GM18519 (cell line): ENCODE measurements around the gene IL4I1.

Experiments used
- ATAC-seq: cut with Tn5 transposase; IDR thresholded peaks from one replicate; pipeline ENCODE4 v1.9.1; 2021; ENCODE audit warnings: mild to moderate bottlenecking, moderate library complexity; ENCODE audit not compliant: unreplicated experiment, low FRiP score

The IL4I1 gene

DNA sequence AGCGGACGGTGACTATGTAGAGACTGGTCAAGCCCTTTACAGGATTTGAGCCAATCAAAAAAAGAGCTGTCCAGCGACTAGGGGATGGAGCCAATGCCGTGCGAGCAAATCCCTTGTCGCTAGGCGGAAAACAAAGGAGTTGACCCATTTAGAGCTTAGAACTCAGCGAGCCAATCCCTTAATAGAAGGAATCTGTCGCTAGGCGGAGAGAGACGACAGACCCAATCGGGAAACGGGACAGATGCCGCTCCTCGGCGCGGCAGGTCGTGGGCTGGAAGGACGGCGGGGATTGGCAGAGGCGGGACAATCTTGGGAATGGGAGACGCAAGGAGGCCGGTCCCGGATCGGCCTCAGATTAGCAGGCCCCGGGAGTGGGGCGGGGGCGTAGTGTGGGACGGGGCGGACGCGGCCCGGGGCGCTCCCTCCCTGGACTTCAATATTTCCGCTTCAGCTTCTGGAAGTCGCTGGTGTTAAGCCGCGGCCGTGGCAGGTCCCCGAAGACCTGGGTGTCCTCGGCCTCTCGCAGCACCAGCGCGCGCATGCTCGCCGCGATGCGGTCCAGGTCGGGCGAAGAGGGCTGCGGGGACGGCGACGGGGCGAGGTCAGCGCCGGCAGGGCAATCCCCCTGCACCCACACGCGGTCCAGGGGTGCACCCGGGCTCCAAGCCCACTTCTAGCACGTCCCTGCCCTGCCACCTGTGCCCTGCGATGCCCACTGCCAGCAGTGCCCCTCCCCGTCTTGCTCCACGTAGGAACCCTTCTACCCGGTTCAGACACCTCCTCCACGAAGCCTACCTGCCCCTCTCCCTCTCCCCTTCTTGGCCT is 27.0 kb downstream of the IL4I1 start:
- ATAC-seq = peak; percentile 55

DNA sequence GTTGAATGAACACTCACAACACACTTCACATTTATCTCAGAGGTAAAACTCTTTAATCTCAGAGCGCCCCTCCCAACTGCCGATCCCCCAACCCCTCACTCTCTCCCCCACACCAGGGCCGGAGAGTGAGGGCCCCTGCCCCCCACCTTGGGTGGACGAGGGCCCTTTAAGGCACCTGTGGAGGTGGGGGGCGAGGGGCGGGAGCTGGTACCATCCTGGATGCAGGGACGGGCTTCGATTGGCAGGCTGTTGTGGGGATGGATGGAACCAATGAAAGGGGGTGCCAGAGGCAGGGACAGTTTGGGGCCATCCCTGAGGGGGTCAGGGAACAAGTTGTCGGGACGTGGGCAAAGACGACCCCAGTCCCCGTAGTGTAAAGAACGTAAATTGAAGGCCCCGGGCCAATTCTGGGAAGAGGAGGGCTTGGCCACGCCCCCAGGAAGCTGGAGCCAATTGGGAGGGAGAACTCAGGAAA is 27.6 kb downstream of the IL4I1 start:
- no peak for ATAC-seq

DNA sequence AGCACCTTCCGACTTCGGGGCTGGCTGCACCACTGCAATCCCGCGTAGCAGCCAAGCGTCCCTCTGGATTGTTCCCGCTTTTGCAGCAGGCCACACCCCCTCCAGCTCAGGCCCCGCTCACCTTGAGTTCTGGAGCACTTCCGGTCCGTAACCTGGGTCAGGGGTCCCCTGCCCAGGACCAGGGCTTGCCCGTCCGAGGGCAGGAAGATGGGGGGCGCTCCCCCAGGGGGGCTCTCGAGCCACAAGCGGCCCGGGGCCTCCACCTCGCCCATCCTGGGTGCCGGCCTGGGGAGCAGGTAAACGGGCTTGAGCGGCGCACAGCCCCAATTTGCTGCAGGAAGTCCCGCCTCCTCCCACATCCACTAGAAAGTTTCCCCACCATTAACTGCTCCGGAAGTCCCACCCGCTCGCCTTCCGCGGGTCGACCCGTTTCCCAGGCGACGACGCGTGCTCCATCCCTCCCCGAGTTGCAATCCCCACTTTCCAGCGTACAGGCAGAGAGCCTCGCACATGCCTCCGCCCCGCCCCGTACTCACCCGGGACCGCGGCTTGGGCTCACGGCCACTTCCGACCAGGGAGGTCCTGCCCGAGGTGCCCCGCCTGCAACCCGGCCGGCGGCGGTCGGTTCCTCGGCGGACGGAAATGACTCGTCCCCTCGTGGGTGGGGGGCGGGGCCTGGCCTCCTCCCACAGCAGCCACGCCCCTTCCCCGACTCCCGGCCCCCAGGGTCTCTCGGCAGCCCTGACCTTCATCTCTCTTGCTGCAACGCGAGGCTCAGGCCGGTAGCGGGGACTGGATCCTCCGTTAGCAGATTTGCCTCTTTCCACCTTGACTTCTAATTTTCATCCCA is 29.5 kb downstream of the IL4I1 start, which contains the start of gene PNKP:
TSS of gene PNKP (minus strand) at position 644 of the 850 bp plus-strand sequence. CDS start at position 272, 372 bp downstream.
- no peak for ATAC-seq

DNA sequence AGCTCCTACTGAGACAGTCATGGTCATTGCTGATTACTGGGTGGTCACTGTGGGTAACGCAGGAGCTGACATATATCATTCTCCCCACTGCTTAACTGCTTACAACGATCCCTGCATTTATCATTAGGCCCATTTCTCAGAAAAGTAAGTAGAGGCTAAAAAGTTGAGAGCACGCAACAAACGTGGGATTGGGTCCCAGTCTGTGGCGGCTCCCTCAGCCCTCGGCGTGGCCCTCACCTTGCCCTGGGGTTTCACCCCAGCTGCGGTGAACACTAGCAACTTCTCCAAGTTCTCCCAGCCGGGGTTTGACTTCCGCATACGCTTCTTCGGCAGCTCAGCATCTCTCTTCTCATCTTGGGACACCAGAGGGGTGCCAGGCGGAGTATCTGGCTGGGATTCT is 31.8 kb downstream of the IL4I1 start:
- ATAC-seq = no peak

DNA sequence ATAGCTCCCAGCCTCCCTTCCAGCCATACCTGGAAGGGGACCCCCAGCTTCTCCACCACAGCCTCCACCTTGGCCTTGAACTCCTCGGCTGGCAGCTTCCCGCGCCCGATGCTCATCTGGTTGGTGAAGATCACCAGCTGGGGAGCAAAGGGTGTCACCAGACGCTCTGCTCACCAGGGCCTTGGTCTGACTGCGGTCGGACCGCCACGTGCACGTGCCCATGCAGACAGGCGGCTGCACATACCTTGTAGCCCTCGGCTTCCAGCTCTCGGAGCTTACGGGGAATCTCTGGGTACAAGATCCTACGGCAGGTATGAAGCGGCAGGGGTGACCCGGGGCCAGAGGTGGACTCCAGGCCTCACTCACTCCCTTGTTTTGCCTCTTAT is 32.8 kb downstream of the IL4I1 start:
- no peak for ATAC-seq

DNA sequence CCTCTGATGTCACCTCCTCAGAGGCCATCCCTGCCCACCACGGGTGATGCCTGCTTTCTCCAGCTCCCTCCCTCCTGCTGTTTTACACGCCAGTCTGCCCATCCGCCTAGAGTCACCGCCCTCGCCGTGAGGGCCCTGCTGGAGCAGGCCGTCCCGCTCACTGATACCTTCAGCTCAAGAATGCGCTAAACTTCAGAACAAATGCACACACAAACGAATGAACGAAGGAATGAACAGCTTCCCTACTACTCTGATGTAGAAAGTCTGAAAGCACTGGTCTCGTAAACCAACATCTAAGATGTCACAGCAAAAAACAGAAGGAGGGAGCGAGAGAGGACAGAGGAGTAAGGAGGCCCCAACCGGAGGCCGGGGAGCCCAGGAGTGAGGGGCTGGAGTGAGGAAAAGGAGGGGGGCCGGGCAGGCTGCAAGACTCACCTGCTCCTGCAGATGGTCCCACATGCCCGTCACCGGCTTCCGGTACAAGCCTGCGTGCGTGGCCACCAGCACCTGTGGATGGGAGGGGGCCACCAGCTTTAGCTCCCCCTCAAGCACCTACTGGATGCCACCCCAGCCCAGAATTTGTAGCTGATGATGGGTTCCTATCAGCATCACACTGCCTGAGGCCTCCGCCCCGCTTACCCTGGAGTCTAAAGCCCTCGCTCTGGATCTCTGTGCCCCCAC is 33.3 kb downstream of the IL4I1 start:
- ATAC-seq = no peak

DNA sequence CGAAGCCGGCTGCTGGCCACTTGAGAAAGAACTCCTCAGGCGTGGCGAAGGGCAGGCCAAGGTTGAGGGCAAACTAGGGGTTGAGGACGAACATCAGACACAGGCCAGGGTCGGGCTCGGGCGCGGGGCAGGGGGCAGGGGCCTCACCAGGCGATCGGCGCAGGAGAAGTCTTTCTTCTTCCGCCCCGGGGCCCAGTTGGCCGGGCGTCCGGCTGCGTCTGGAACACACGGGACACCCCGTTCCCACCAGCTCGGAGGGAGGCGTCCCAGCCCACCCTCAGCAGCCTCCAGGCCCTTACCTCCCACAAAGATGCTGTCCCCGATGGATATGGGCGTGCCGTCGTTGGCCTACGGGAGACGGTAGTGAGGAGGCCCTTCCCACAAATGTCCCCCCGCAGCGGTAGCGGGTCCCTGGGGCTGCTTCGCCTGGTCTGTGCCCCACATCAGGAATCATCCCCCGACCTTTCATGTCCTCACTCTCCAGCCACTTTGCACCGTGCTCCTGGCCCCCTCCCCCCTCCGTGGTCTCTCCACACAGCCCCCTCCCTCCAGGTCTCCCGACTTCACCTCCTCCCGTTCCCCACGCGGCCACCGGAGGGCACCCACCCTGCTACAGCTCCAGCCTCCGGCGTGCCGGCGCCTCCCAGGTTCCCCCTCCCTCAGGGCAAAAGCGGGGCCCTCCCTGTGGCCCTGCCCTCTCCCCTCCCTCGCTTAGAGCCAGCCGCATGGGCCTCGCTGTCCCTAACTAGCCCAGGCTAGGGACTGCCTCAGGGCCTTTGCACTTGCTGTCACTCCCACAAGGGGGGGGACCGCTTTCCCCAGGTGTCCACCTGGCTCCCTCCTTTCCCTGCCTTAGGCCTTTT is 34.1 kb downstream of the IL4I1 start:
- no peak for ATAC-seq

DNA sequence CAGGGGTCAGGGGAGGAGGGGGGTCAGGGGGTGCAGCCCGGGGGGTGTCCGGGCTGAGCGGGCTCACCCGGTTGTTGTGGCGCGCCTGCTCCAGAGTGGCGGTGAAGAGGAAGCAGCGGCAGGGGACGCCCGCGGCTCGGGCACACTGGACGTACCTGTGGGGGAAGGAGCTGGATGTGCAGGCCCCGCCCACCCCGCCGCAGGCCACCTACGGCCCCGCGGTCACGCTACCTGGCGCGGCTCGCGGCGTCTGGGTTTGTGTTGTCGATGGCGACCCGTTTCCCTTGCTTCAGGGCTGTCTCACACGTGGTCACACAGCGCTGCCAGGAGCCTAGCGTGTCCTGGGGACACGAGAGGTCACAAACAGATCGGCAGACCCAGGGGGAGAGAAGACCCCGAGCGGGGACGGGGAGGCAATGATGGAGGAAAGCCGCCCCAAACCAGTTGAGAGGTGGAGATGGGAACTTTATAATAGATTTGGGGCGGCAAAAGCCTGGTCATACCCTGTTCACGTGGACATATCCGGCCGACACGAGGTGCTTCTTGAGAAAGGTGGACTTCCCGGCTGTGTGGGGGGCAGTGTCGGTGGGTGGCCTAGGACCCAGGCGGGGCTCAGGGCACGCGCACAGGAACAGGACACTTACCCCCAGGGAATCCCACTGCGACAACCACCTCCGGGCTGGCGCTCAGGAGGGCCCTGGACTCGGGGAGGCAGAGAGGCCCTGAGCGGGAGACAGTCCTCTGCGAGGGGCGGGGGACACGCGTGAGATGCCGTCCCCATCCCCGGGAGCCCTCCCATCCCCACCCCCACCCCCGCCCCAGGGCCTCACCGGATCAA is 34.9 kb downstream of the IL4I1 start:
- ATAC-seq = no peak

DNA sequence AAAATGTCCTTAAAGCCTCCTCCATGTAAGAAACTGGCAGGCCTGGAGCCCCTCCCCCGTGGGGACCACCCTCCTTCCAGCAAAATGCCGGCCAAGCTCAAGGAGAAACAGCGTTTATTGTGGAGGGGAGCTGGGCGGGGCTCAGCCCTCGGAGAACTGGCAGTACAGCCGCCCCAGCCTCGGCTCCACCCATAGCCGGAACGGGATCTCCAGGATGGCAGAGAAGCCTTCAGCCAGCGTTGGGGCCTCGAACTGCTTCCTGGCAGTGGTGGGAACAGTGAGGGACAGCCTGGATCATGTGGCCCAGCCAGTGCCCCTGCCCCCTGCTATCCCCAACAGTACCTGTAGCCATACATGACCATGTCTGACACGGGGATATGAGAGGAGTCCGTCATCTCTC is 35.6 kb downstream of the IL4I1 start:
- ATAC-seq = no peak

DNA sequence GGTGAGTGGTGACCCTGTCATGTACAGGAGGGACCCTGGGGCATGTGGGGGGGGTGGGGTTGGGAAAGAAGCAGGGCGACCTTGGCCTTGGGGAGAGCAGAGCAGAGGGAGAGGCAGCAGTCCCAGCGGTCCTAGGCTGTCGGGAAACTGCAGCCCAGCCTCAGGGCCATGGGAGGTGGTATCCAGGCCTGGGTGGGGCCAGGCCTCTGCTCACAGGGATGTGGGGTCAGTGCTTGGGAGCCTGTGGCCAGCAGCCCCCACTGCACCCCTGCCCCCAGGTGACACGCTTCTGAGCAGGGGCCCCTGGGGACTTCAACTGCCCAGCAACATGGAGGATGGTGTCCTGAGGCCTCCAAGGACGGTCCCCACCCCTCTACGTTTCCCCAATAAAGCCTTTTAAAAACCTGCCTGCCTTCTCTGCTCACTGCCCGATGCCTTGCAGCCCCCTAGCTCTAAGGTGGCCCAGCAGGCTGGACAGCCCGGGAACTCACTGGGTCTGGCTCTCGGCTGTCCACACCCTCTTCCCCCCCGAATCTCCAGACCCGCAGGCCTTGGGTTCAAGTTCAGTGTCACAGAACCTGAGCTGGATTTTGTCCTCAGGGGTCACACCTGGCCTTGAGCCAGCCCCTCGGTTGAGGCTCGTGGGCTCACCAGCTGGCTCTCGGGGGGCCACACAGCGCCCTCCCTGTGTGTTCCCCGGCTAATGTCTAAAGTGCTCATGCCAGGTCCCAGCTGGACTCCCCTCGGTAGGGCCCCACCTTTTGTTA is 36.2 kb downstream of the IL4I1 start:
- ATAC-seq = no peak

DNA sequence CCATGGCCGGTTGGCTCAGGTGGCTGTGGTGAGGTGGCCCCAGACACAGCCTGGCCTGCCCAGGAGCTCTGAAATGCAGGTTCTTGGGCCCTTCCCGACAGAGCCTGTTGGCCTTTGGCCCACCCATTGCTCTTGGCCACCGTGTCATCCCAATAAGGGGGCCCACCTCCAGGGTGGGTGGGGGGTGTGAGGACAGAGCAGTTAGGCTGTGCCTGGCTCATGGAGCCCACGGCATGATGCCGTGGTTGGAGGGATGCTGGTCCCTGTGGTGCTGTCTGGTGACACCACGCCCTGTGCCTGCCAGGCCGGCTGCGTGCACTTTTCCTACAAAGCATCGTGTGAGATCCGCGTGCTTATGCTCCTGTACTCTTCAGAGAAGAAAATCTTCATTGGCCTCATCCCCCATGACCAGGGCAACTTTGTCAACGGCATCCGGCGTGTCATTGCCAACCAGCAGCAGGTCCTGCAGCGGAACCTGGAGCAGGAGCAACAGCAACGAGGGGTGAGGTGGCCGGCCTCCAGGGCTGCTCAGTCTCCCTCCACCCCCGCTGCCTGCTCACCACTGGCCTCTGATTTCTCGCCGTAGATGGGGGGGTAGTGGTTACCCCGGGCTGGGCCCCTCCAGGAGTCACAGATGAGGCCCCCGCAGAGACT is 36.9 kb downstream of the IL4I1 start:
- no peak for ATAC-seq

DNA sequence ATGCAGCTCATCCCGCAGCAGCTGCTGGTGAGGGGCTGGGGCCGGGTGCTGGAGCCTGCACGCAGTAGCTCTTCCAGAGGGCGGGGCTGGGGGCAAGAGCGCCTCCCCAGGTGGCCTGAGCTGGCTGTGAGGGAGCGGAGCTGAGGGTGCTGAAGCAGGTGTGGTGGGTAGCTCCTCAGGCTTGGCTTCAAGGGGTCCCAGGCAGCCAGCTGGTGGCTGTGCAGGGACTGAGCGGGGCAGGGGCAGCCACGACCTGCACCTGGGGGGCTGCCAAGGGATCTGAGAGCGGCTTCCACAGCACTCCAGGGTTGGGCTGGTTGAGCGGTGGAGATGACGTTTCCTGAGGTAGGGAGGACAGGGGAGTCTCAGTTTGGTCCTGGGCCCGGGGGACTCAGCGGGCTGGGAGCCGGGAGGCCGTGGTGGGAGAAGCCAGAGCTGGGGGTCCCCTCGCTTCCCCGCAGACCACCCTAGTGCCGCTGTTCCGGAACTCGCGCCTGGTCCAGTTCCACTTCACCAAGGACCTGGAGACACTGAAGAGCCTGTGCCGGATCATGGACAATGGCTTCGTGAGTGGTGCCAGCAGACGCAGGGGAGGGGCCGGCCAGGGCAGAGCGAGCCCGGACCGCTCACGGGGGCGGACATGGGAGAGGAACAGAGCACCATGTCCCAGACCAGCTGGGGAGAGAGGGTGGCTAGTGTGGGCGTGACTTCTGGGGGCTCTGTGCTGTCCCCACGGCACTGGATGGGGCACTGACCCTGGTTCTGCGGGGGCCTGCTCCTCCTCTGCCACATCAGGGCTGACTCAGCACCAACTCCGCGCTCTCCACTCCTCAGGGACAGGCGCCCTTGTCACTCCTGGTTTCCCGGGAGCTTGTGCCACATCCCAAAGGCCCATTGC is 38.4 kb downstream of the IL4I1 start:
- no peak for ATAC-seq

DNA sequence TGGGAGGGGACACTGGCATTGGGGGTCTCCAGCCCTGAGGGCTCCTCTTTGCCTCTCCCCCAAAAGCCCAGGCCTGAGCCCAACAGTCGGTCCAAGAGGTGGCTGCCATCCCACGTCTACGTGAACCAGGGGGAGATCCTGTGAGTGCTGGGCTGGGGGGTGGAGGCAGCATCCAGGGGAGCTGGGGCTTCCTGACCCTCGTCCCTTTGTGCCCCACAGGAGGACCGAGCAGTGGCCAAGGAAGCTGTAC is 38.9 kb downstream of the IL4I1 start:
- ATAC-seq = no peak

DNA sequence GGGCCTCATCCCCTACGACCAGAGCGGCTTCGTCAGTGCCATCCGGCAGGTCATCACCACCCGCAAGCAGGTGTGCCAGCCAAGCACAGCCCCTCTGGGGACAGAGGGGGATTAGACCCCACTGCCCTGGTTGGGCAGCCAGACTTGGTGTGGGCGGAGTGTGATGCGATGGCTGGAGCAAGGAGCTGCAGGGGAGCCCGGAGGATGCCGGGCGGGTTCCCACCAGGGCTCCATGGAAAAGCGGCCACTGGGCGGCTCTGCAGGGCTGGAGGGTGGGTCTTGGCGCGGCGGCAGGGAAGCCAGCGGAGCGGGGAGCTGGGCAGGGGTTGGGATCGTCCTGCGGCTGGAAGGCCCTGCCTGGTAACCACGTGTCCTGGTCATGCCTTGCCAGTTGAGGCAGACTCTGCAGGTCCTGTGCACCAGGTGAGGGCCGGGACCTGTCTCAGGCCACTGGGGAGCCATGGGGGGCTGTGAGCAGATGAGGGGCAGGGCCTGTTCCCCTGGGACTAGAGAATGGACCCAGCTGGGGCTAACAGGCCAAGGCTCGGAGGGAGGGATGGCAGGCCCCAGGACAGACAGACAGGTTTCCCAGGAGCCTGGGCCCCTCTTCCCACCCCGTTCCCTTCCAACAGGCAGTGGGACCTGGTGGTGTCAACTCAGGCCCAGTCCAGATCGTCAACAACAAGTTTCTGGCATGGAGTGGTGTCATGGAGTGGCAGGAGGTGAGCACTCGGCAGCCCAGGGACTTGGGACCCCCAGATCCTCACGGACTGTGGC is 39.4 kb downstream of the IL4I1 start:
- ATAC-seq = no peak

DNA sequence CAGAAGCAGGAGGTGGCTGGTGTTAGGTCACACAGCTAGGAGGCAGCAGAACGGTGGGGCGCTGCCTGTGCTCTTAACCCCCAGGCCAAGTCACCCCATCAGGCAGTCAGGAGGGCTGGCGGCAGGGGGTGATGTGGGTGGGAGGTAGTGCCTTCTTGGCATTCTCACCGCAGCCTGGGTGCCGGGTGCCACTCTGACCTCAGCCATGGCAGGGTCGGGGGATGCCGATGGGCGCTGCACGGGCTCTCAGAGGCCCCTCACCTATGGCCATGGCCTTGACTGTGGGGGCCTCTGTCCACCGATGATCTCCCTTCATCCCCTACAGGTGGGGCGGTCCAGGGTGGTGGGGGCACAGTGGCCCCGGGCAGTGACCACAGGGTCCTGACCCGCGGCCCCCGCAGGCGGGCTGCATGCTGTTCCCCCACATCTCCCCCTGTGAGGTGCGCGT is 40.1 kb downstream of the IL4I1 start:
- no peak for ATAC-seq
